Stimulated activated memory B cell treated with anti-CD40 and anti-IgM and Interleukin-4, amounts not matched to agents 10 μg/mL and 1 μg/mL and 100 μg/mL, for 72 hours (primary cell): Measurements from ENCODE around the gene FGL2.
"Not testable (repeated sequence)": the region's sequence is repeated elsewhere in the genome, so short reads cannot be mapped to it uniquely, and the experiment has no call there.

Experiments
- ATAC-seq: fragments of 150-1000 bp; cut with Tn5 transposase; 2 replicates; pipeline ENCODE4 v1.10.0; 2021
- H3K27ac Mint-ChIP-seq: one replicate; pipeline ENCODE4 v1.8.0; 2022; ENCODE audit warnings: mild to moderate bottlenecking, mixed read lengths
- H3K27me3 Mint-ChIP-seq: one replicate; pipeline ENCODE4 v1.8.0; 2022; ENCODE audit warnings: mixed read lengths
- H3K36me3 Mint-ChIP-seq: one replicate; pipeline ENCODE4 v1.8.0; 2022; ENCODE audit warnings: mixed read lengths
- H3K4me1 Mint-ChIP-seq: one replicate; pipeline ENCODE4 v1.8.0; 2022; ENCODE audit warnings: mixed read lengths
- H3K4me3 Mint-ChIP-seq: one replicate; pipeline ENCODE4 v1.8.0; 2022; ENCODE audit warnings: mild to moderate bottlenecking, moderate library complexity, mixed read lengths
- H3K9me3 Mint-ChIP-seq: one replicate; pipeline ENCODE4 v1.8.0; 2022; ENCODE audit warnings: mixed read lengths

FGL2 gene

DNA sequence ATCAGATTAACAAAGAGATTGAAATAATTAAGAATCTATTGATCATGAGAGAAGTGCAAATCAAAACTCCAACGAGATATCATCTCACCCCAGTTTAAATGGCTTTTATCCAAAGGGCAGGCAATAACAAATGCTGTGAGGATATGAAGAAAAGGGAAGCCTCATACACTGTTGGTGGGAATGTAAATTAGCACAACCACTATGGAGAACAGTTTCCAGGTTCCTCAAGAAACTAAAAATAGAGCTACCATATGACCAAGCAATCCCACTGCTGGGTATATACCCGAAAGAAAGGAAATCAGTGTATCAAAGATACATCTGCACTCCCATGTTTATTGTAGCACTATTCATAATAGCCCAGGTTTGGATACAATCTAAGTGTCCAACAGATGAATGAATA lies 13.8 kb downstream of the FGL2 start:
- Mint-ChIP-seq H3K27me3 (no peaks in the 10 kb centered on the region), H3K4me3 (no peak overlapping the region), H3K36me3 (peaks cover 4% of the 10 kb centered on the region), H3K9me3 (peaks cover 4% of the 10 kb centered on the region), H3K27ac (no peak overlapping the region), H3K4me1 (peaks cover 10% of the 10 kb centered on the region)
- ATAC-seq = no peak

DNA sequence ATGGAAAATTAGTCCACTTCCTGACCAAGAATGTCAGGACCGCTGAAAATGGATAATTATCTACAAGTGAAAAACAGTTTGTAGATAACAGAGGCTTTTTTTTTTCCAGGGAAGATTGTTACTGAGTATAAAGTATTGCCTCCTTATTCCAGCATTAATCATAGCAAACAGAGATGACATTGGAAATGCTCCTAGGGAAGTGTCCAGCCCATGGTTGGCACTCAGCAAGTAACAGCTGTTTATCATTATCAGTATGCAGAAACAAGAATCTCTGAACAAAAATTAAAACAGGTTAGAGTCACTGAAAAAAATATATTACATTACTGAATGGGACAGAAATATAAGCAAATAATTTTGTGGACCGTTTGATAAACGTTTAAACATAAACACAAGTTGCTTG lies 14.6 kb downstream of the FGL2 start:
- no peaks in the 10 kb centered on the region for H3K27me3 Mint-ChIP-seq
- no peak for ATAC-seq
- no peak overlapping the region for H3K27ac Mint-ChIP-seq
- H3K4me3 Mint-ChIP-seq = no peak overlapping the region
- peaks cover 5% of the 10 kb centered on the region for H3K9me3 Mint-ChIP-seq
- H3K4me1 Mint-ChIP-seq = peaks cover 10% of the 10 kb centered on the region
- peaks cover 7% of the 10 kb centered on the region for H3K36me3 Mint-ChIP-seq

DNA sequence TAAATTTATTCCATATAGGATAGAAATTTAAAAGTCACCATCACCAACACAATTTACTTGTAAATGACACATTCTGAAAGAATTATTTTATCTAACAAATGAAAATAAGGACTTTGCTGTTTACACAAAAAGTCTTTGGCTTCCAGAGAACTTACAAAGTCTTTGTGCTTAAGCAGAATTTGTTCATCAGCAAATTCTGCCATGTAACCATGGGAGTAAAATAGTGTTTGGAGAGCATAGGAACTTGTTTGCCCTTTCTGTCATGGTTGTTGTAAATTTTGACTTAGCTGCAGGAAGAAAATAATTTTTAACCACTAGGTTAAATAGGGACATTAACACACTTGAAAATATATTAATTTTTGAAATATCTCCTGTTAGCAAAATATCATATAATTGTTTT lies 15.2 kb downstream of the FGL2 start:
- Mint-ChIP-seq H3K4me1 (peaks cover 6% of the 10 kb centered on the region), H3K27me3 (no peaks in the 10 kb centered on the region), H3K36me3 (peaks cover 7% of the 10 kb centered on the region), H3K4me3 (no peak overlapping the region), H3K9me3 (peaks cover 5% of the 10 kb centered on the region), H3K27ac (no peak overlapping the region)
- no peak for ATAC-seq

DNA sequence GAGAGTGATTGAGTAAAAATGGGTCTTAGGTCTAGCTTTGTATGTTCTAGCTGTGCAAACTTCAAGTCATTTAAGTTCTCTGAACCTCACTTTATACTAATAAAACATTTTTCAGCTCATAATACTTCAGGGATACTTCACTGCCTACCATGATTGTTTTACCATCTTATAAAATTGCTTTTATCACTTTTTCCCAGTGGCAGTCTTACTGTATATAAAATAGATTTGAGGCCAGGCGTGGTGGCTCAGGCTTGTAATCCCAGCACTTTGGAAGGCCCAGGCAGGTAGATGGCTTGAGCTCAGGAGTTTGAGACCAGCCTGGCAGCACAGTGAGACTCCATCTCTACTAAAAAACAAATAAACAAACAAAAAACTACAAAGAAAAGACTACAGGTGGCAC lies 17.4 kb downstream of the FGL2 start:
- no peak overlapping the region for H3K4me3 Mint-ChIP-seq
- no peak for ATAC-seq
- H3K9me3 Mint-ChIP-seq = peaks cover 5% of the 10 kb centered on the region
- no peak overlapping the region for H3K27ac Mint-ChIP-seq
- no peaks in the 10 kb centered on the region for H3K4me1 Mint-ChIP-seq
- H3K27me3 Mint-ChIP-seq = no peaks in the 10 kb centered on the region
- H3K36me3 Mint-ChIP-seq = peaks cover 7% of the 10 kb centered on the region

DNA sequence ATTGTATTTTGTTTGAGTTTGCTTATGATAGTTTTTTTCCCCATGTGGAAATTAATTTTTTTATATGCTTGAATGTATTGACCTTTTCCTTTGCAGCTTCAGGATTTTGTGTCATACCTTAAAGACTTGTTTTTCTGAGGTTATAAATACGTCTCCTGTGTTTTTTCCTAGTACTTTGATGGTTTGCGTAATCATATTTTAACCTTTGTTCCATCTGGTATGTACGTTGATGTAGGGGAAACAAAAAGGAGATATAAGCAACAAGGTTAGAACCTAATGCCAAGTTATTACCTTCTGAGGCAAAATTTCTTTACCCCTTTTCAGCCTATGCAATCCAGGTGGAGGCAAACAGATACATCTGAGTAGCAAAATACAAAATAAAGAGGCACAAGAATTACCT lies 17.9 kb downstream of the FGL2 start:
- no peaks in the 10 kb centered on the region for H3K27me3 Mint-ChIP-seq
- H3K4me3 Mint-ChIP-seq = no peak overlapping the region
- H3K9me3 Mint-ChIP-seq = peaks cover 5% of the 10 kb centered on the region
- ATAC-seq = no peak
- H3K4me1 Mint-ChIP-seq = no peaks in the 10 kb centered on the region
- no peak overlapping the region for H3K27ac Mint-ChIP-seq
- H3K36me3 Mint-ChIP-seq = peaks cover 7% of the 10 kb centered on the region

DNA sequence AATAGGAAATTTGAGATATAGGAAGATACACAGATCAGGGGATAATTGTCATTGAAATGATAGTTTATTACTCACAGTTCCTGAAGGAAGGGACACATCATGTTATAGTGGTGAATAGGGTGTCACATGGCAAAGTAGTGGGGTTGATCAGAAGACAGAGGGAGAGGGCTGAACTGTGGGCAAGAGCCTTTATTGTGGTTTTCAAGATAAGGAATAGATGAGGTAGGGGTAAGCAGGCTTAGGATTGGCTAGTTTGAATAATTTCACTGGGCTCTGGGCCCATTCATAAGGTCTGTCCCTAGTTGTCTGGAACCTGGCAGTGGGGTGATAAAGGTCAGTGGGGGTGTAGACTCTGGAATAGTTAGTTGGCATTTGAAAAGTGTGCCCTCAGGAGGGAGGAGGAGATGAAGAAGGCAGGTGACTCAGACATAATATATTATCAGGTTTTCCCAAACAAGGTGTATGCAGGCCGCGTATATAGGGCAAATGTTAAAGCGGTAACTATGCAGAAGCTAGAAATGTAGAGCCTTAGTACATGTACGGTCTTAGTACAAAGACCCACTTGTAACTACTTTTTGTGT lies 18.5 kb downstream of the FGL2 start:
- Mint-ChIP-seq H3K4me3 (no peak overlapping the region), H3K9me3 (peaks cover 5% of the 10 kb centered on the region), H3K27ac (no peak overlapping the region), H3K36me3 (peaks cover 7% of the 10 kb centered on the region), H3K27me3 (no peaks in the 10 kb centered on the region), H3K4me1 (peaks cover 1% of the 10 kb centered on the region)
- no peak for ATAC-seq

DNA sequence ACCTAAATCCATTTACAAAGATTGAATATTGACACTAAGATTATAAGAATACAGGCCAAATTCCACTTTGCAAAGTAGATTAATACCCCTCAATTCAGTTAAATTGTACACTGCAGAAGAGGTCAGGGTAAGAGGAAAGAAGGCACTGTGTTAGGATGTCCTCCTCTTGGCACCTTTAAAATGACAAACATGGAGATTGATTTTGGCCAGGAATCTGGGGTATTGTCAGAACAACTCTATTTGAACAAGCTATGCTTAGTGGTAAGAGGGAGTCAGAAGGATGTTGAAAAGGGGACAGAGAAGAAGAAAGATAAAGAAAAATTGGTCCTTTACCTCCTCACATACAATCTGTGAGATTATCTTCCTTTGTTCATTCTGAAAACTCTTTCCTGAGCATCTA lies 21.6 kb downstream of the FGL2 start:
- H3K27ac Mint-ChIP-seq, H3K36me3 Mint-ChIP-seq, H3K4me3 Mint-ChIP-seq, H3K4me1 Mint-ChIP-seq, ATAC-seq, H3K9me3 Mint-ChIP-seq, H3K27me3 Mint-ChIP-seq: not testable (repeated sequence)

DNA sequence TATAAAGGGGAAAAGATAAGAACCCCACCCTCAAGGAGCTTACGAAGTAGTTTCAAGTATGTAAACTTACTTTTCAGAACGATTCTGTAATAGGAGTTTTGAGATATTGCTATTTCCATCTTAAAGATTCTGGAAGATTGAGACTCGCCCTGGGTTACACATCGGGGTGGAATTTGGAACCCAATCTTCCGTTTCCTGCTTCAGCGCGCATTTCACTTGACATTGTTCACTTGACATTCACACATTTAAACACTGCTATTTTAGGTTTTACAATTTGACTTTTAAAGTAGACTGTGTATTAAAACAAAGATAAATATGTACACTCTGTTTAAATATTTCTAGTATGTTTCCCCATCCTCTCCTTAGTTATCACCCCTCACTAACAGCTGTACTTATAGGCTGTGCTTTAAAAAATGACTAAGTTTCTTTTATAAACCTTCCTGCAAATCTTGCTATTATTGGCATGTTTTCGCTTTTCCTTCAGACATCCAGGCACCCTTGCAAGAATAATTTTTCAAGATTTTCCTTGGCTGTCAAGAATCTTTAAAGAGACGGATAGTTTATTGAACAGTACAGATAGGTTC lies 22.2 kb downstream of the FGL2 start:
- not testable (repeated sequence) for H3K9me3 Mint-ChIP-seq, H3K36me3 Mint-ChIP-seq, H3K27me3 Mint-ChIP-seq, ATAC-seq, H3K4me3 Mint-ChIP-seq, H3K27ac Mint-ChIP-seq, H3K4me1 Mint-ChIP-seq

DNA sequence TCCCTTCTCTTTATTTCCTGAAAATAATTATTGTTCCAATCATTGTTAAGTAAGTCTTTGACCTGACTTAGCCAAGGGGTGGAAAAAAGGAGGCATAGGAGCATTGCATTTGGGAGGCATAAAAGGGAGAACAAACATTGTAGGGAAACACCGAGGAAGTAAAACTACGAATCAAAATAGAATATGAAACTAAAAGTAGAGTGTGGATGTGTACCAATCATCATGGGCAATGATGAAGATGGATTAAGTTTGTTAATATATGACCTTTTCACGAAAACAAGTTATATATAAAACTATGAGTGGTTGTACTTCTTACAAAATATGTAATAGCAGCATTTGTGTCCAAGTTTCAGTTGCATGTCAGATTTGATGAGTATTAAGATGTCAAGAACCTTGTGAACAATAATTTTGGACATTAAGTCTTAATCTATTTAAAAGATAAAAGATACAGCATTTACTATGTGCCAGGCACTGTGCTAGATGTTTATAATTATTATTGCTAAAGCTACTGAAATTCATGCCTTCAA lies 24.3 kb downstream of the FGL2 start:
- not testable (repeated sequence) for H3K4me1 Mint-ChIP-seq, H3K4me3 Mint-ChIP-seq, H3K27ac Mint-ChIP-seq, H3K27me3 Mint-ChIP-seq, H3K36me3 Mint-ChIP-seq, H3K9me3 Mint-ChIP-seq, ATAC-seq

DNA sequence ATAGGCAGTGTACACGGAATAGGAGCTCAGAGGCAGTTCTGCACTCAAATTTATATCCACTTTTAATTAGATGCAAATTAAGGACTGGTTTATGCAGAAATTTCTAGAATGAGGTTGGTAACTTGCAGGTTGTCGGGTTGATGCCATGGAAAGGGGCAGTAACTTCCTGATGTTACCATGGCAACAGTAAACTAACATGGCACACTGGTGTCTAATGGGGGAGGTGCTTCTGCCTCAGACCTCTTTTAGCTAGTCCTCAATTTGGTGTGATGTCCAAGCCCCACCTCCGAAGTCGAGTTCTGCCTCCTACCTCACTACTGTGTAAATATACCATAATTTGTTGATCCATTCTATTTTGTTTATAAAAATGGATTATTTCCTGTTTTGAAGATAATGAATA lies 25.2 kb downstream of the FGL2 start:
- not testable (repeated sequence) for ATAC-seq, H3K4me1 Mint-ChIP-seq, H3K9me3 Mint-ChIP-seq, H3K4me3 Mint-ChIP-seq, H3K27me3 Mint-ChIP-seq, H3K36me3 Mint-ChIP-seq
- H3K27ac Mint-ChIP-seq = peak overlapping the region; percentile 61

DNA sequence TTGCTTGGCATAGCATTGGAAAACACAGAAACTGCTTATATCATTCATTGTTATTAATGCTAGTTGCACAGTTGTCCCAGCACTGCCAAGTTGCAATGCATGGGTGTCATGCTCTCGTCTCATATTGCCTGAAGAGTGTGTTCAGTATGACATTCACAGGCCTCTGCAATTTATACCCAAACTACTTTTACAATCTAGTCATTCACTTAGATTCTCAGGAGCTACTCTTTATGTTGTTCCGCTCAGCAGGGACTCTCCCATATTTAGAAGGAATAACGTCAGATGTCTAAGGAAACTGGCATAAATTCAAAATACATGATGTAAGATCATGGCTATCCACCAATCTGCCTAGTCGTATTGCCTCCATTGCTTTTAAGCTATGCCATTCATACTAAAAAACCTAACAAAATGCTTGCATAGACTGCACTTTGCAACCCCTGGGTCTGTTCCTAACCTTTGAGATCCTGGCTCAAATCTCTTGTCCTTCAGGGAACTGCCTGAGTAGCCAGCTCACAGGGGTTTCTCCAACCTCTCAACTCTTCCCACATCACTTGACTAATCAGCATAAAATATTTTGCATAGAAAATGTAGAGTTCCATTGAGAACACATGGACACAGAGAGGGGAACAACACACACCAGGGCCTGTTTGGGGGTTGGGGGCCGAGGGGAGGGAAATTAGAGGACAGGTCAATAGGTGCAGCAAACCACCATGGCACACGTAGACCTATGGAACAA lies 27.0 kb downstream of the FGL2 start:
- ATAC-seq, H3K9me3 Mint-ChIP-seq, H3K4me1 Mint-ChIP-seq, H3K27me3 Mint-ChIP-seq, H3K4me3 Mint-ChIP-seq, H3K27ac Mint-ChIP-seq, H3K36me3 Mint-ChIP-seq: not testable (repeated sequence)

DNA sequence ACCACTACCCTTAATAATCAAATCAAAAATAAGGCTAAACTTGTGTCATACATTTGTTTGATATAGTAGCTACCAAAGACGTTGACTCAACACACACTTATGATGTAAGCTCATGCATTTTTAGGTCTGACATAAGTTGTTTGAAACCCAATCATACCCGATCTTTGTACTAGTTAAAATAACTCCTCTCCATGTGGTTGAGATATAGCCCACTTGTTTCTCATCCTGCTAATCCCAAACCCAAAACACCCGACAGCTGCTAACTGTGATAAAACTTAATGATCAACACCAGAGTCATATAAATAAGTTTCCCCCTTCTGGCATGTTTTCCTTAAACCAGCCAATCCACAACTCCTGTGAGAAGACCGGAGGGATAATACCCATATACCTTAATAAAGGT lies 28.5 kb downstream of the FGL2 start:
- H3K9me3 Mint-ChIP-seq, ATAC-seq, H3K27me3 Mint-ChIP-seq, H3K4me1 Mint-ChIP-seq, H3K36me3 Mint-ChIP-seq, H3K4me3 Mint-ChIP-seq, H3K27ac Mint-ChIP-seq: not testable (repeated sequence)

DNA sequence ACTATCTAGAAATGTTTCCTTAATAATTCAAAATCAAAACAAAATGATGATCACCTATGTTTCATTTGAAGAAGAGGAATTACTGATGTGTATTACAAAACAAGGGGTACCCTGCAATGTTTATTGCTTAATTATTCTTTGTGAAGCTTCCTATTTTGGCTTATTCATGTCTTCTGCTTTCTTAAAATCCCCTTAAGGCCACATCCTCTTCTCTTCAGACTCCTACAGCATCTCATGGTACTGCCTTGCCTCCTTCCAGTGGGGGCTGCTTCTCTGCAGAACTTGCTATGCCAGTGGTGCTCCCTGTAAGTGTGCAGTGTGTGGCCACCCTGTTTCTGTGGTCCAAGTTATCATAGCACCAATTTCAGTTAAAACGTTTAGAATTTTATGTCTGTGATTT lies 42.2 kb downstream of the FGL2 start:
- peak; percentile 87 for ATAC-seq
- peaks cover 19% of the 10 kb centered on the region for H3K4me1 Mint-ChIP-seq
- no peaks in the 10 kb centered on the region for H3K9me3 Mint-ChIP-seq
- H3K36me3 Mint-ChIP-seq = no peaks in the 10 kb centered on the region
- no peaks in the 10 kb centered on the region for H3K27me3 Mint-ChIP-seq
- H3K4me3 Mint-ChIP-seq = peak overlapping the region; percentile 64
- H3K27ac Mint-ChIP-seq = peak overlapping the region; percentile 77

DNA sequence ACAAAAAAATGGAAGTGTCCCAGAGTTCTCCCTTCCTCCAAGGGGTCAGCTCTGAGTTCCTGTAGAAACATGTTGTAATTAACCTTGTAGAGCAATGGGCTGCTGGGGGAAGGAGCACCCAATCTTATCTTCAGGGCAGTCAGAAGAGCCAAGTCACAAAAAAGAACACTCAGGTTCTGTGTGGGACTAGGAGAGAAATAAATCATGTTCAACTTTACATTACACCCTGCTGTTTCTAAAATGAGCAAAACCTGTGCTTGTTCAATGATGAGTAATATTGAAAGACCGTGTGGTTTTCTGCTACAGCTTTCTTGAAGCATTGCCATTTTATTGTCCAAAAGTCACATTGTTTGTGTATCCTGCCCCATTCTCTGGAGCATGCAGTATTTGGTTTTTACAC lies 42.6 kb downstream of the FGL2 start:
- not testable (repeated sequence) for H3K9me3 Mint-ChIP-seq, H3K36me3 Mint-ChIP-seq, H3K4me3 Mint-ChIP-seq, H3K27me3 Mint-ChIP-seq
- peak overlapping the region; percentile 77 for H3K27ac Mint-ChIP-seq
- ATAC-seq = peak; percentile 86
- H3K4me1 Mint-ChIP-seq = peaks cover 19% of the 10 kb centered on the region

DNA sequence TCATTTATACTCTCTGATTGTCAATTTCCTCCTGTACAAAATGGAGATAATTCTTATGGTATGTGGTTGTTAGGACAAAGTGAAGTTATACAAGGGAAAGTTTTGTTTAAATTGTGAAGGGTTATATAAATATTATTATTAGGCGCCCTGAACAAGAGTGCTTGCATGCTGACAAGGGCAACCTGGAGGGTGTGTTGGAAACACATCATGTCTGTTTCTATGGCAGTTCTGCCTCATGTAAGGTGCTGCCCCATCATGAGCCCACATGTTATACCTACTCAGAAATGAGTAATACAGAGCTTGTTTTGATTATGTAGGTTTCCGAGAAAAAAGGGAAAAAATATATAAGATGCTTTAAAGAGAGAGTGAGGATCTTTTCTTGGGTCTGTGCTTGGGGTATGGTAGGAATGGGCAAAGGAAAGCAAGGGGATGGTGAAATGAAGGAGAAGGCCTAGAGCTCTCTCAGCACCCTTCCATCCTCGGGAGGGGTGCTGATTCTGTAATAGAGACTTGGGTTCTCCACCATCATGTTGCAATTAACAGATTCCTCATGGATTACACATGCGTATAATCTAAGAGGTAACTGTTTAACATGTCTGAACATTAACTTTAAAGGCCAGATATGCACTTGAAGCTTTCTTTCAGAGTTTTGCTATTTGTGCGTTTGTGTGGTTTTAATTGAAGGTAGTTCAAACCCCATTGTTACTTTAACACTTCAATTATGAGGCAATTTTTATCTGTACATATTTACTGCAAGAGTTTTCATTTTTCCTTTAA lies 43.8 kb downstream of the FGL2 start:
- not testable (repeated sequence) for H3K36me3 Mint-ChIP-seq, H3K4me3 Mint-ChIP-seq, H3K27ac Mint-ChIP-seq, H3K27me3 Mint-ChIP-seq, H3K9me3 Mint-ChIP-seq
- peaks cover 19% of the 10 kb centered on the region for H3K4me1 Mint-ChIP-seq
- peak; percentile 71 for ATAC-seq
